ENCODE results near the gene AGBL1.

DNA sequence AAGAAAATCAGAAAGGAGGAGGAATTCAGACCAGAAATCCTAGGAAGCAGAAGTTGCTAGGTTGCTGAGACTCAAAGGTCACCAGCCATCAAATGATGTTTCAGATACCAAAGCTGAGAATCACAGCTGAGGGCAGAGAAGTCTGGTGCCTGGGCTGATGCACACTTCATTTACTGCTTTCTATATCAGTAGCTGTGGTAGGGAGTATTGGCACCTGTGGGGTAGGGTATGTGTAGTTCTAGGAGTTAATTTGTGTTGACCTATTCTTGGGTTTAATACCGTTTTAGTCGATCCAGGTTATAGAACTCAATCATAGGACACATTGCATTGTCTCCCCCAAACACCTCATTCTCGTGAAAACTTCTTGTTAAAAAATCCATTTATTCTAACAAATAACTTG, 529.6 kb downstream of the AGBL1 start:
- TF ChIP-seq, protein P1, sequence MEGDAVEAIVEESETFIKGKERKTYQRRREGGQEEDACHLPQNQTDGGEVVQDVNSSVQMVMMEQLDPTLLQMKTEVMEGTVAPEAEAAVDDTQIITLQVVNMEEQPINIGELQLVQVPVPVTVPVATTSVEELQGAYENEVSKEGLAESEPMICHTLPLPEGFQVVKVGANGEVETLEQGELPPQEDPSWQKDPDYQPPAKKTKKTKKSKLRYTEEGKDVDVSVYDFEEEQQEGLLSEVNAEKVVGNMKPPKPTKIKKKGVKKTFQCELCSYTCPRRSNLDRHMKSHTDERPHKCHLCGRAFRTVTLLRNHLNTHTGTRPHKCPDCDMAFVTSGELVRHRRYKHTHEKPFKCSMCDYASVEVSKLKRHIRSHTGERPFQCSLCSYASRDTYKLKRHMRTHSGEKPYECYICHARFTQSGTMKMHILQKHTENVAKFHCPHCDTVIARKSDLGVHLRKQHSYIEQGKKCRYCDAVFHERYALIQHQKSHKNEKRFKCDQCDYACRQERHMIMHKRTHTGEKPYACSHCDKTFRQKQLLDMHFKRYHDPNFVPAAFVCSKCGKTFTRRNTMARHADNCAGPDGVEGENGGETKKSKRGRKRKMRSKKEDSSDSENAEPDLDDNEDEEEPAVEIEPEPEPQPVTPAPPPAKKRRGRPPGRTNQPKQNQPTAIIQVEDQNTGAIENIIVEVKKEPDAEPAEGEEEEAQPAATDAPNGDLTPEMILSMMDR (IDR thresholded peaks at IDR 0.05), result no peak
- no peak for TF ChIP-seq POLR2A (IDR thresholded peaks at IDR 0.05)

All from Peyer's patch (tissue), 4 donors.